ENCODE data around the gene SPEM3.

SPEM3 gene

GRCh38 chr17:7426203-7426863 lies 2.3 kb upstream of the SPEM3 start:
- Histone ChIP-seq H3K79me2 (ENCODE audit: insufficient read depth, low read length) (no peaks in the 10 kb centered on the region), H4K20me1 (ENCODE audit: low read depth, low read length) (no peaks in the 10 kb centered on the region), H3K27me3 (ENCODE audit: low read length) (no peaks in the 10 kb centered on the region), H3K9ac (ENCODE audit: low read length) (no peak overlapping the region), H3K4me2 (ENCODE audit: low read depth, low read length, poor library complexity, severe bottlenecking) (no peak overlapping the region), H3K4me3 (ENCODE audit: insufficient read depth, low read length, poor library complexity, severe bottlenecking) (no peak overlapping the region), H3K9me2 (replicated peaks; ENCODE audit: insufficient read depth, low read length) (no peaks in the 10 kb centered on the region), H3K9me3 (ENCODE audit: insufficient read depth, low read length) (no peaks in the 10 kb centered on the region), H2AFZ (ENCODE audit: low read depth, low read length, severe bottlenecking) (no peak overlapping the region), H3K27ac (ENCODE audit: low read depth, low read length) (no peak overlapping the region), H3F3A (ENCODE audit: insufficient read depth) (no peaks in the 10 kb centered on the region), H3K36me3 (ENCODE audit: low read length) (no peaks in the 10 kb centered on the region)
- TF ChIP-seq EZH2phosphoT487 (conservative IDR thresholded peaks at IDR 0.05; ENCODE audit: low read length) (no peak), CTCF (IDR thresholded peaks at IDR 0.05; ENCODE audit: insufficient read depth, low read length, poor library complexity, severe bottlenecking) (no peak)

GRCh38 chr17:7426896-7427489 lies 1.7 kb upstream of the SPEM3 start:
- H3F3A ChIP-seq (ENCODE audit: insufficient read depth): no peaks in the 10 kb centered on the region
- no peak overlapping the region for H3K4me3 ChIP-seq (ENCODE audit: insufficient read depth, low read length, poor library complexity, severe bottlenecking)
- no peaks in the 10 kb centered on the region for H3K27me3 ChIP-seq (ENCODE audit: low read length)
- H3K9ac ChIP-seq (ENCODE audit: low read length): no peak overlapping the region
- H3K27ac ChIP-seq (ENCODE audit: low read depth, low read length): no peak overlapping the region
- no peaks in the 10 kb centered on the region for H3K79me2 ChIP-seq (ENCODE audit: insufficient read depth, low read length)
- no peaks in the 10 kb centered on the region for H4K20me1 ChIP-seq (ENCODE audit: low read depth, low read length)
- no peaks in the 10 kb centered on the region for H3K9me3 ChIP-seq (ENCODE audit: insufficient read depth, low read length)
- TF ChIP-seq CTCF (IDR thresholded peaks at IDR 0.05; ENCODE audit: insufficient read depth, low read length, poor library complexity, severe bottlenecking) (no peak), EZH2phosphoT487 (conservative IDR thresholded peaks at IDR 0.05; ENCODE audit: low read length) (no peak)
- no peak overlapping the region for H2AFZ ChIP-seq (ENCODE audit: low read depth, low read length, severe bottlenecking)
- H3K36me3 ChIP-seq (ENCODE audit: low read length): no peaks in the 10 kb centered on the region
- no peaks in the 10 kb centered on the region for H3K9me2 ChIP-seq (replicated peaks; ENCODE audit: insufficient read depth, low read length)
- H3K4me2 ChIP-seq (ENCODE audit: low read depth, low read length, poor library complexity, severe bottlenecking): no peak overlapping the region

GRCh38 chr17:7427549-7427948 lies 1.1 kb upstream of the SPEM3 start:
- no peak overlapping the region for H3K9ac ChIP-seq (ENCODE audit: low read length)
- no peaks in the 10 kb centered on the region for H4K20me1 ChIP-seq (ENCODE audit: low read depth, low read length)
- no peaks in the 10 kb centered on the region for H3F3A ChIP-seq (ENCODE audit: insufficient read depth)
- H2AFZ ChIP-seq (ENCODE audit: low read depth, low read length, severe bottlenecking): no peak overlapping the region
- H3K9me3 ChIP-seq (ENCODE audit: insufficient read depth, low read length): no peaks in the 10 kb centered on the region
- no peak overlapping the region for H3K27ac ChIP-seq (ENCODE audit: low read depth, low read length)
- no peaks in the 10 kb centered on the region for H3K79me2 ChIP-seq (ENCODE audit: insufficient read depth, low read length)
- no peaks in the 10 kb centered on the region for H3K36me3 ChIP-seq (ENCODE audit: low read length)
- TF ChIP-seq CTCF (IDR thresholded peaks at IDR 0.05; ENCODE audit: insufficient read depth, low read length, poor library complexity, severe bottlenecking): no peak
- TF ChIP-seq EZH2phosphoT487 (conservative IDR thresholded peaks at IDR 0.05; ENCODE audit: low read length): no peak
- H3K27me3 ChIP-seq (ENCODE audit: low read length): no peaks in the 10 kb centered on the region
- H3K4me2 ChIP-seq (ENCODE audit: low read depth, low read length, poor library complexity, severe bottlenecking): no peak overlapping the region
- H3K4me3 ChIP-seq (ENCODE audit: insufficient read depth, low read length, poor library complexity, severe bottlenecking): no peak overlapping the region
- no peaks in the 10 kb centered on the region for H3K9me2 ChIP-seq (replicated peaks; ENCODE audit: insufficient read depth, low read length)

Data from SU-DHL-6 (cell line).